SU-DHL-6 (cell line): Measurements from ENCODE around the gene TMOD1.

Experiments
- CTCF ChIP-seq: fragments of 200-600 bp; sonication (generic); IDR thresholded peaks from one replicate; pipeline ENCODE4 v1.5.1; 2017; ENCODE audit warnings: antibody characterized with exemption, mild to moderate bottlenecking, low read length, moderate library complexity; ENCODE audit not compliant: insufficient read depth, poor library complexity, severe bottlenecking
- EZH2phosphoT487 ChIP-seq: fragments of 200-600 bp; sonication (generic), shearing (Covaris generic); conservative IDR thresholded peaks from 2 replicates; pipeline ENCODE4 v1.6.1; 2018; ENCODE audit warnings: mild to moderate bottlenecking, antibody characterized with exemption, low read length, moderate library complexity, mixed read lengths

DNA sequence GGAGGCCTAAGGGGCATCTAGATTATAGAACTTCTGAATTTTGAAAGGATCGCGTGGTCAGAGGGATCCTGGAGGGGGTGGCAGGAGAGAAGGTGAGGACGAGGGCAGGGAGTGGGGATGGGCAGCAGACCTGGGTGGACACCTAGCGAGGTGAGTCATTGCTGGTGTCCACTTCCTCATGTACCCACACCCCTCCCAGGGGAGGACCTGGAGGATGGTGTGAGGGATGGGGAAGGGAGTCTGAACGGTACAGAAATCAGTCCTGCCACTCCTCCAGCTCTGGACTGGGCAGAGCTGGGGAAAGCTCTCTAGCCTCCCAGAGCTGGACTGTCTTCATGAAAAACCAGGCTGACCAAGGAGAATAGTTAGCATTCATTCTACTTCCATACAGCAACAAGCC lies 46.9 kb downstream of the TMOD1 start:
- TF ChIP-seq CTCF (no peak), EZH2phosphoT487 (no peak)
